ENCODE results near the gene KRIT1. TPM values are rescaled to one million over a fixed set of nuclear protein-coding genes. Genes with fewer than 3 reads are reported as not detected.
"Not testable (repeated sequence)": the region's sequence is repeated elsewhere in the genome, so short reads cannot be mapped to it uniquely, and the experiment has no call there.

KRIT1 gene
- 53.0 and 67.0 TPM in 2 replicates for total RNA-seq

DNA sequence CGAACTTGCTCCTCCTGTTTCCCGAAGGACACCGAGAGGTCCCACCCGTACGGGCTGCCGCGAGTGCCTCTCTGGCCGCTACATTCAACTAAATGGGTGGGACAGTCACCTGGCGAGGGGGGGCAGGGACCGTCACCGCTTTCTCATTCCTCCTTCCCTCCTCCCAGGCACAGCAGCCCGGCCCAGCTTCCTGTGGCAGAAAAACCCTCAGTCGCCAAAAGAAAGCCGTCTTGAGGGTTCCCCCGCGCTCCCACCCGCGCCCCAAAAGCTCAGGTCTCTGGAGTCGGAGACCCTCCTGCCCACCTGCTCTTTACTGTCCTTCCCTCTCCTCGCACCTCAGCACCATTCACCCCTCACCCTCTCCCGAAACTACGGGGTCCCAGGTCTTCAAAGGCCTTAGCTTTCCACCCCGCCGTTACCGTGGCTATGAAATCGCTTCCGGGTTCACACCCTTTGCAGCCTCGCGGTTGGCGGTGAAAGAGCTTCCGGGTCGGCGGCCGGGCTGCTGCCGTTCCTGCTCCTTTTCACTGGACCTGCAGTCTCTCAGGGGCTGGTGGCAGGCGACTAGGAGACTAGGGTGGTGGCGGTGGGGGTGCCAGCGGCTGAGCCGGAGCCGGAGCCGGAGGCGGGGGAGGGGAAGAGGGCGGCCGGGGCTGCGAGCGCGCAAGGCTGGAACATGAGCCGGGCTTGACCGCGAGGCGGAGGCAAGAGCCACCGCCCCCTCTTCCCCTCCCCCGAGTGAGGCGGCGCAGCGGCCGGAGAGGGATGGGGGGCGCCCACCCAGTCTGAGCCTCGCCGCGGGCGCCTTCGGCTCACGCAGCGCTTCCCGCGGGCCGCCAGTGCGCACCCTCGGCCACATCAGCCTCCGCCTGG, at the start of gene KRIT1, which contains the start of gene ANKIB1:
KRIT1 (minus strand) TSS at position 428 of the 873 bp plus-strand sequence. CDS start 3,779 bp downstream, outside the sequence.
ANKIB1 (plus strand) TSS at position 488 of the 873 bp plus-strand sequence. CDS start 49,005 bp downstream, outside the sequence.
- DNase-seq = peak; percentile 89

DNA sequence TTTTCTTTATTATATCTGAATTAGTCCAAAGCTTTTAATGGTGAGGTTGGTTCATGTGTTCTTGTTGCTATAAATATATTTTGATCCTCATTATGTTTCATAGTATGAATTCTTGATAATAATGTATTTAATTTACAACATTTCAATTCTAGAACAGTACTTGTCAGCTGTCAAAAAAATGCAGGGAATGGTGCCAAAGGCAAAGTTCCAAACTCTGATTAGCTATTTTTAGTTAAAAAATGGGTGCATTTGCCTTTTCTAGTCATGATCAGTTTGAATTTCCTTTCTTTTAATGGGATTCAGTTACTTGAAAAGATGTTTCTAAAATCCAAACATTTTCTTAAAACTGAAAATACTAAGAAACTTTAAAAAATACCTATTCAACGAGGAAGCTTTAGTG, 49.7 kb upstream of the KRIT1 start:
- DNase-seq = peak; percentile 5

DNA sequence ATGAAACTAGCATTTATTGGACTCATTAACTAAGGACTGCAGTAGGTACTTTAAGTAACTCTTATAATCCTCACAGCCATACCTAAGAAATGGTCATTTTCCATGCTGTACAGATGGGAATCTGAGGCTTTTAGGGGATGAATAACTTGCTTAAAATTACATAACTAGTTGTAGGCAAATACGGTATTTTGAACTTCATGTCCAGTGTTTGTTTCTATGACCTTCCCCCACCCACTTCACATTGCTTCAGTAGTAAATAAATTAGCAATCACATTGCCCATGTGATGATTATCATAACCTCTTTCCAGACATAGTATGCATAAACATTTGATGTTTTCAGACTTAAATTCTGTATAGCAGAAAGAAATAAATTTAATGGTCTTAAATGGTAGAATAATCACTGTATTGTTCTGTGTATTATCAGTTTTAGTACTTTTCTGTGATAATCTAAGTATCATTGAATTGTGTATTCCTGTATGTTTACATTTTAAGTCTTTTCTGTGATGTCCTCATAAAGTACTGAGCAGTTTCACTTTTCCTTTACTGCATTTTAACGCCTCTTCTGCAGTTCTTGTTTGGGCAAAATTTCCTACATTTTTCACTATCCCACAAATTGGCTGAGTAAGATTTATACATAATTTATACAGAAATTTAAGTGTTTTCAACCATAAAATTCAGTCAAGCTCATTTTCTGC, 48.3 kb upstream of the KRIT1 start:
- DNase-seq = no peak

DNA sequence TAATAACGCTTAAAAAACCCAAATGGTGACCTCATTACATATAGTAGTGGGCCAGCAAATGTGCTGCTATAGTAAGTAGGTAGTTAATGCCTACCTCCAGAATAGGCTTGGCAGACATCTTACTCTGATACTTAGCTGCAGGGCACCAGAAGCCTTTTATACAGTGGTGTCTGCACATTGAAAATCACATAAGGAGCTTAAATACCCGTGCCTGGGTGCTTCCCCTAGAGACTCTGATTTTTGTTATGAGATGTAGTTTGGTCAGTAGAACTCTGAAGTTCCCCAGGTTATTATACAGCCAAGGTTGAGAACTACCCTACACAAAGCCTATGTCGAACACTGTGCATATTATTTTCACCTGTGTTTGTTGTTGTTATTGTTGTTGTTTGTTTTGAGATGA, 47.3 kb upstream of the KRIT1 start:
- DNase-seq = no peak

DNA sequence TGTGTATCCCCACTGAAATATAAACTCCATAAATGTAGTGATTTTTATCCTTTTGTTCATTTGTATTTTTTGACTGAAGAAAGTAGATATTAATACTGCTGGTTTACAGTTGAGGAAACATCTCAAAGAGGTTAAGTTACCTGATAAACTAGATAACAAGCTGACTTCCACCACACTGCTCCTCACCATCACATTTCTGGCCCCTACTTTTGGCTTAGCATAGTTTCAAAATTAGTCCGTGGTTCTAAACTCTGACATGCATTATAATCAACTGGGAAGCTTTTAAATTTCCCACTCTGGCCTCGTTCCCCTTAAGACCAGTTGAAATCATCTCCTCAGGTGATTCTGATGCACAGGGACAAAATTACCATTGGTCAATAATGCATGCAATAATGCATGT, 43.6 kb upstream of the KRIT1 start:
- no peak for DNase-seq

DNA sequence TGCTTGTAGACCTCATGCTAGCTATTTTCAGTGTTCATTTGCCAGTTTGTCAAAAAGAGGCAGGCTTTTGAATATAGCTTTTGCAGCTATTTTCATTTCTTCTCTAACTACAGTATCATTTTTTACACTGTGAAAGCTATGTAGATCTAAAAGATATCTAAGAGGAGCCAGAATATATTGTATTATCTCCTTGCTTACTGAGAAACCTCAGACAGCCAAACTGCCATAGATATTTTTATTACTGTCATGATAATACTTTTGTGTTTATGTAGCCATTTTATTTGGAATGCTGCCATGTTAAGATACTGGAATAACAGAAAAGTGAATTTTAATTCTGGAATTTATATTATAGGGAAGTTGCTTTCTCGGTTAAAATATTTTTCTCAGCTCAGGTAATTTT, 37.2 kb upstream of the KRIT1 start:
- DNase-seq = no peak

DNA sequence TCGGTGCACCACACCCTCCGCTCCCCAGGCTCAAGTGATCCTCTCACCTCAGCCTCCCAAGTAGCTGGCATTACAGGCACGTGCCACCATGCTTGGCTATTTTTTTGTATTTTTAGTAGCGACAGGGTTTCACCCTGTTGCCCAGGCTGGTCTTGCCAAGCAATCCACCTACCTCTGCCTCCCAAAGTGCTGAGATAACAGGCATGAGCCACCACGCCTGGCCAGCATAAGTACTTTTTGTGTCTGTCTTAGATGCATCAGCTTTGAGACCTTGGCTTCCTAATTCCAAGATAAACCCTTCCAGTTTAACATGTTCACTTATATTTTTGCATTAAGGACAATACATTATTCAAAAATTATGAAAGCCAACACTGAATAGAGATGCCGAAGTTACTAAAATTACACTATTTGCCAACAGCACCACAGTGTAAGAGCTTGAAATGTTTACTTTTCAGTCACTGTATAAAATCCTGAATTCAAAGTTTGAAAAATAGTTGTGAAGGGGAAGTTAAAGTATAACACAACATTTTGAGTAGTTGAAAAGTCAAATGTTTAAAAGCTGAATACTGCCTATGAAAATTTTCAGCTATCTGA, 36.6 kb upstream of the KRIT1 start:
- no peak for DNase-seq

DNA sequence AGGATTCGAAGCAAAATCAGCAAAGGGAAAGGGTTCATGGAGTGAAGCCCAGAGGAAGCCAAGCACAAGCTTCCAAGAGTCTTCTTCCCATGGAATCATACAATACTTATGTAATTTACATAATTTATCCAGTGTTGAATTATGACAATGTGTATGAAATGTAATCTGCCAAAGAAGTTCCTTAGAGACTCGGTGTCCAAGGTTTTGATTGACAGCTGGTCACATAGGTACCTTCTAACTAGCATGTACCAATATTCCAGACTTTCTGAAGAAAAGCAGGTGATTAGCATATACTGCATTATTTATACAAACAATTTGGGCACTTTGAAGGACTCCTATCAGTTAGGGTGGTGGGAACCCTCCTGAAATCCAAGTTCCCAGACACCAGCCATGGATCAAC, 35.3 kb upstream of the KRIT1 start:
- DNase-seq = no peak

DNA sequence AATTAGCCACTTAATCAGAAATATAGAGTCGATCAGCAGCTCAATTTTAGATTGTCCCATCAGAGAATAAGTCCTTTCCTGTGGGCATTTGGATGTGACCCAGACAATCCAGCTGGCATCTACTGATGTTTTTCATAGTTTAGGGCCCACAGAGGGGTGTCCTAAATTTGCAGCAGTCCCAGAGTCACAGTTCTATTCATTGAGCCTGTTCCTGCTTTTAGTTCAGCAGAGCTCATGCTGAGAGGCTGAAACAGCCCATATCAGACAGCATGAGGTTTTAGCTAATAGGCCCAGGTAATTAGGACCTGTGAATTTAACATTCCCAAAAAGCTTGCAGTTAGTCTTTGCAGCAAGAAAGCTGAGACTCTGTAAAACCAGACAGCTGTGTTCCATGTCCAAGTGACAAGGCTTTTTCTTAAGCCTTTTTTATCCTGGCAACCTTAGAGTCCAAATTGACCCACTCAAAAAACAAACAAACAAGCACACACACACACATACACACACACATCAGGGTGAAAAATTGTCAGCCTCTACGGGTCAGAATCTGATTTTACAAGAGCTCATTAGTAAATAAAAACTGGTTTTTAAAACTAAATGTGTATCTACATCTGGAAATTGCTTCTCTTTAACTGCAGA, 33.8 kb upstream of the KRIT1 start:
- no peak for DNase-seq

DNA sequence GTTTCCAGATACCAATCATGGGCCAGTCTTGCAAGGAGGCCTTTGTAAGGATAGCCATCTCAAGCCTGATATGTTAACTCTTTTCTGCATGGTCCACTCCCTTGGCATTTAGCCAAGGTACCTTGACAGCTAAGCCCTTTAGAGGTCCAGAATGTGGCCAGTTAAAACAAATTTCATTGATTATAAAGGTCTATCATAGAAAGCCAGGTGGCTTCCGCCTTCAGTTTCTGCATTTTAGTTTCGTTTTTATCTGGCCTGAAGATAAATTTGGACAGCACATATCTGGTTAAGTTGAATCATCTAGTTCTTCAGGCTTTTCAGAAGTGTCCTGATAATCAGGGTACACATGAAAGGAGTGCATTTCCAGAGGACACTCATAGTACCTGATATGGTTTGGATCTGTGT, 30.7 kb upstream of the KRIT1 start:
- no peak for DNase-seq

DNA sequence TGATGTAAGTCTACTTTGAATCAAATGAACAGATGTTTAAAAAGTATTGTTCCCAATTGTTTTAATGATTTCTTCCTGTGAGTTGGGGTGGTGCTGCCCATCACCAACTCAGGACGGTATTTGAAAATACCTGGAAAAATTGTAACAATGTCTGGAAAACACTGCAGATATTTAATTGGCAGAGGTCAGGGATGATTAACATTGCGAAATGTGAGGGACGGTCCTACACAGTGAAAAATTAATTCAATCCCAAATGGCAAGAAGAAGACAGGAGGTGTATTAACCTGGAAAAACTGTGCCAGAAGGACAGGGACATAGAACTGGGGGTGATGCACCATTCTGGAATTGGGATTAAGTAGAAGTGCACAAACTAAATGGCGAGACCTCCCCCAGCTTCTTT, 29.6 kb upstream of the KRIT1 start:
- DNase-seq = no peak

DNA sequence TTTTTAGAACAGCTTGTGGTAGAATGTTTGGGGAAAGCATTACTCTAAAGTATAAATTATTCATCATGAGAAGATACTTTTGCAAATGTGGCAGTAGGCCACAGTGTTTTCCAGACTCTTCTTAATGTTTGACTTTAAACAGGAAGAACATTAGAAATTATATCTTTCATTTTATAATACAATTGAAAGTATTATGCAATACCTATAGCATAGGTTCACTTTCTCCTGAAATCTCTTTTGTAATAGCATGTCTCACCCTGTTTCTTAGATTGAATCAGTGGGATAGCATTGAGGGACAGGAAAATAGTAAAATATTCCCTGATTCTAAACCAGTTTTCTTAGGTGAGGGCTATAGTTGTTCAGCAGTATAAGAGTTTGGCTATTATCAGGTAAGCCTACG, 23.2 kb upstream of the KRIT1 start:
- DNase-seq = no peak

DNA sequence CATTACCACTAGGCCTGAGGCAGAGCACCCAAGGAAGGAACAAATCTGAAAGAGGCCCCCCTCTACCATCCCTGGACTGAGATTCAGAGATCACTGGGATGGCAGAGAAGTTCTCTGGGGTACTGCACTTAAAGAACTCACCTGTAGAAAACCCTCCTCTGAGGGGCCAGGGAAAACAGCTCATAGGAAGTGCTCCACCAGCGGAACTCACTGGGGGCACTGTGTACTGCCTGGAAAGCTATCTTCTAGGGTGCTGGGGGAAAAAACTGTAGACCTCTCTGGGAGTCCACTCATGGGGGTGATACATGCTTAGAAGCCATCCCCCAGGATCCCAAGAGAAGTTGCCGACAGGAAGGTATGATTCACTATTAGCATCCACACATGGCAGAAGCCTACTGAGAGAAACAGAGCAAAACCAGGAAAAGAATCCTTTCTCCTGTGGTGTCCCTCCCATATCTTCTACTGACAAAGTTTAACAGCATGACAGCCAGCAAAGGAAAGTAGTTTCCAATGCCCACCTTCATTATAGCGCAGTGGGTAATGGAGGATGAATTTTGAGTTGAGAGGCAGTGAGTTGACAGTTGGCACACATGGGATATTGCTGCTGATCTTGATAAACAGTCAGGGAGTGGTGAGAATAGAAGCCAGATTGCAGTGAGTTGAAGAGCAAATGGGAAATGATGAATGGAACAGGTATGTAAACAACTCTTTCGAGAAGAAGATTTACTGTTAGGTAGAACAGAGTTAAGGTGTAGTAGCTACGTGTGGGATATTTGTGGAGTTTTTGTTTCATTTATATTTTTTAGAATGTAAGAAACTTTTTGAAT, 20.9 kb upstream of the KRIT1 start:
- DNase-seq = peak; percentile 8

DNA sequence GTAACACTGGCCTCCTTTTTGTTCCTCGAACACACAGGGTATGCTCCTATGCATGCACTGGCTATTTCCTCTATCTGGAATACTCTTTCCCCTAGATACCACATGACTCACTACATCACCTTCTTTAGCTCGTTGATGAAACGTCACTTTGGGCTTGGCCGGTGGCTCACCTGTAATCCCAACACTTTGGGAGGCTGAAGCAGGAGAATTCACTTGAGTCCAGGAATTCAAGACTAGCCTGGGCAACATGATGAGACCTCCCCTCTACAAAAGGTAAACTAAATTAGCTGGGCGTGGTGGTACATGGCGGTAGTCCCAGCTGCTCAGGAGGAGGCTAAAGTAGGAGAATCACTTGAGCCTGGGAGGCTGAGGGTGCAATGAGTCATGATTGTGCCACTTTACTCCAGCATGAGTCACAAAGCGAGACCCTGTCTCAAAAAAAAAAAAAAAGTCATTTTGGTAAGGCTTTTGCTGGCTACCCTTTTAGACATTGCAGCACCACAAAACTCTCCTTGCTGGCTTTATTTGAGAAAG, 14.6 kb upstream of the KRIT1 start:
- DNase-seq = no peak

DNA sequence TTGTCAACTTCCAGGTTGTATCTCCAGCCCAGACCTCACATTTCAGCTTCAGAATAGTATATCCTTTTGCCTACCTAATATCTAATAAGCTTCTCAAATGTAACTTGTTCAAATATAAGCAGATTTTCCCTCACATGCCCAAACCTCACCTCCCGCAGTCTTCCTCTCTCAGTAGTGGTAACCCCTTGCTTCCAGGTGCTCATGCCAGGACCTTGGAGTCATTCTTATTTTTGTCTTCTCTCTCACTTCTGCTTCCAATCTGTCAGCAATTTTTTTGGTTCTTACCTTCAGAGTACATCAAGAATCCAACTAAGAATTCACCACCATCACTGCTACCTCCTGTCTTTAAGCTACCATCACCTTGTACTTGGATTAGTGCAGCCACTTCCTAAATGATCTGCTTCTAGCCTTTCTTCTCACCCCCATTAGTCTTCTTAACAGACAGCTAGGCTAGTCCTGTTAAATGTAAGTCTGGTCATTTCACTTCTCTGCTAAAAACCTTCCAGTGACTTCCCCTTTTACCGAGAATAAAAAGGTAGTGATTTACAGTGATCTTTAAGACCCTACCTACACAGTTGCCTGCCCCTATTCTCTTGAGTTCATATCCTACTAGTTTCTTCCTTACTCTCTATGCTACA, 14.0 kb upstream of the KRIT1 start:
- DNase-seq = no peak

DNA sequence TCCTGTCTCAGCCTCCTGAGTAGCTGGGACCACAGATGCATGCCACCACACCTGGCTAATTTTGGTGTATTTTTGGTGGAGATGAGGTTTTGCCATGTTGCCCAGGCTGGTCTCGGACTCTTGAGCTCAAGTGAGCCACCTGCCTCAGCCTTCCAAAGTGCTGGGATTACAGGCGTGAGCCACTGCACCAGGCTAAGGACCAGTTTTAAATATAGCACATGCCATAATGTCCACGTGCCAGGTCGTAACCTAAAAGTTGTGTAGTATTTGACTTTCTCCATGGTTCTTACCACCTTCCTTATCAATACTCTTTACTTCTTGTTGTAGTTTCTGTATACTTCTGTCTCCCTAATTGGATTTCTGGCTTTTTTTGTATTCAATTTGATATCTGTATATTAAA, 13.3 kb upstream of the KRIT1 start:
- no peak for DNase-seq

DNA sequence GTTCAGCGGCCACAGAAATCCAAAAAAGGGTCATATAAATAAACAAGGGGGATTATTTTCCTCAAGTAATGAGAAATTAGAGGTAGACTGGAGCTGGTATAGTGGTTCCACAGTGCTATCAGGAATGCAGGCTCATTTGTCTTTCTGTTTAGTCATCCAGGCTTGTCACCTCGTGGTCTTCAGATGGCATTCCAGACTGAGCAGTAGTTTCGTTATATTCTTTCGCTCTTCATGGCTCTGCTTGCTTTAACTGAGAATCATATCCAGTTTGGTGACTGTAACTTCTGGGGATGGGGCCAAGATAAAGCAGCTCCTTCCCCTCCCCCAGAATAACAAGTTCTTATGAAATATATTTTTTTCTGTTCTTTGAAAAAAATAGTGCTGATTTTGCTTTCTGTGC, 9.6 kb upstream of the KRIT1 start:
- no peak for DNase-seq

DNA sequence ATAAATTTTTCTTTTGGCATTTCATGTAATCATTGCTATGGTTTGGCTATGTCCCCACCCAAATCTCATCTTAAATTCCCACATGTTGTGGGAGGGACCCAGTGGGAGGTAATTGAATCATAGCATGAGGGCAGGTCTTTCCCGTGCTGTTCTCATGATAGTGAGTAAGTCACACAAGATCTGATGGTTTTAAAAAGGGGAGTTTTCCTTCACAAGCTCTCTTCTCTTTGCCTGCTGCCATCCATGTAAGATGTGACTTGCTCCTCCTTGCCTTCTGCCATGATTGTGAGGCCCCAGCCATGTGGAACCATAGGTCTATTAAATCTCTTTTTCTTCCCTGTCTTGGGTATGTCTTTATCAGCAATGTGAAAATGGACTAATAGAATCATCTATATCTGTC, 9.1 kb upstream of the KRIT1 start:
- DNase-seq = not testable (repeated sequence)

DNA sequence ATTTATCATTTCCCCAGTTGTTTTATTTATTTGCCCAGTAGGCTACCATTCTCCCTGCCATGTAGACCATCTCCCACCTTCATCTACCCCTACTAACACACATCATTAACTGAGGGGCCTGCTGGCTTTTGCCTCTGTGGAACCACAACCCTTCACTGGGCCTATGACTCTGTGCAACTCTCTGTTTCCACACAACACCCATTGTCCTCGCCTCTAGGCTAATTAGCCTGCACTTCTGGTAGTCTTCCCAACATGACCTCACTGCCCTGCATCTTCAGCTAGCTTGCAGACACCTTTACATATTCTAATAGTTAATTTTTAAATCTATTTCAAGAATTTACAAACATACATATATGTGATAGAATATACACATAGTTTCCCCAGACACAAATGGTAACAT, 7.5 kb upstream of the KRIT1 start:
- no peak for DNase-seq

DNA sequence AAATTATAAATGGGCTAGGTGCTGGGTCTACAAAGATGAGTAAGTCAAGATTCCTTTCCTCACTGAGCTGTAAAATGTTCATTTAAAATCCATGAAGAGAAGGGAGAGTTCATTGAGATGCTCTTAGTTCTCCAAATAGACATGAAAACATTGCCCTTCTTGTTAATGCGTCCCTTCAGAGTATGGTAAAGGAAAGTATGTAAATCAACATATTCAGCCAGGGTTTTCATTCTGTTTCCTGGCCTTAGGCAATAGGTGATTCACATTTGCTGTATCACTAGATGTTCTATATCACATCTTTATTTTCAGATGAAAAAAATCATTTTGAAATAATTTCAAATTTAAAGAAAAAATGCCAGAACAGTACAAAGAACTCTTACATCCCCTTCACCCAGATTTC, 5.5 kb upstream of the KRIT1 start:
- DNase-seq = no peak

DNA sequence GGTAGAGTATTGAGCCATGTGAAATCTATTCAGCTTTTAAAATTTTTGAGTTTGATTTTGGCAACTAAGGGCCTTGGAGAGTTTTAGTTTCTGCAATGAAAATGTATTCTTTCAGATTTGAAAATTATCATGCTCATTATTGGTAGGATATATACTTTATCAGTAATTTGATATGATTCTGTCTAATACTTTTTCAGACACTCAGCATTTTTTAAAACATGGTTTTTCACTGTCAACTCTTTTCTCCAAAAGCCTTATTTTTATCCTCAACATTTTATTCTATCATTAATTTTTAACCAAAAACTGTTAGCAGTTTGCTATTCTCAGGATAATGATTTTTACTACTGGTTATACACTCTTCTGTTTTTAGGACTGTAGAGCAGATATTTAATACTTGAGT, 4.9 kb upstream of the KRIT1 start:
- DNase-seq = no peak

Measured in dermis blood vessel endothelial cell (primary cell).